Left kidney (tissue), 8 donors: ENCODE data around the gene UTS2. TPM values are rescaled to one million over a fixed set of nuclear protein-coding genes. Genes with fewer than 3 reads are reported as not detected.

ENCODE experiments used
- DNase-seq: peaks from one replicate; pipeline ENCODE4 v3.0.0-alpha.2; 2013
- long read RNA-seq, 8 donors: transcript quantifications; one replicate each; lab custom pipeline, GENCODE V29; 2026
- polyA plus RNA-seq: library from polyadenylated mRNA; unstranded; fragments of 120-200 nt; gene quantifications from one replicate; pipeline ENCODE4 v1.2.1, GENCODE V29; 2013; ENCODE audit not compliant: insufficient read length

The UTS2 gene
- not detected for polyA plus RNA-seq
- long read RNA-seq, donor 1: 0 reads
- long read RNA-seq, donor 2: 0 reads
- long read RNA-seq, donor 3: 0 reads
- long read RNA-seq, donor 4: 0 reads
- long read RNA-seq, donor 5: 0 reads
- long read RNA-seq, donor 6: 0 reads
- long read RNA-seq, donor 7: 0 reads
- long read RNA-seq, donor 8: 0 reads

DNA sequence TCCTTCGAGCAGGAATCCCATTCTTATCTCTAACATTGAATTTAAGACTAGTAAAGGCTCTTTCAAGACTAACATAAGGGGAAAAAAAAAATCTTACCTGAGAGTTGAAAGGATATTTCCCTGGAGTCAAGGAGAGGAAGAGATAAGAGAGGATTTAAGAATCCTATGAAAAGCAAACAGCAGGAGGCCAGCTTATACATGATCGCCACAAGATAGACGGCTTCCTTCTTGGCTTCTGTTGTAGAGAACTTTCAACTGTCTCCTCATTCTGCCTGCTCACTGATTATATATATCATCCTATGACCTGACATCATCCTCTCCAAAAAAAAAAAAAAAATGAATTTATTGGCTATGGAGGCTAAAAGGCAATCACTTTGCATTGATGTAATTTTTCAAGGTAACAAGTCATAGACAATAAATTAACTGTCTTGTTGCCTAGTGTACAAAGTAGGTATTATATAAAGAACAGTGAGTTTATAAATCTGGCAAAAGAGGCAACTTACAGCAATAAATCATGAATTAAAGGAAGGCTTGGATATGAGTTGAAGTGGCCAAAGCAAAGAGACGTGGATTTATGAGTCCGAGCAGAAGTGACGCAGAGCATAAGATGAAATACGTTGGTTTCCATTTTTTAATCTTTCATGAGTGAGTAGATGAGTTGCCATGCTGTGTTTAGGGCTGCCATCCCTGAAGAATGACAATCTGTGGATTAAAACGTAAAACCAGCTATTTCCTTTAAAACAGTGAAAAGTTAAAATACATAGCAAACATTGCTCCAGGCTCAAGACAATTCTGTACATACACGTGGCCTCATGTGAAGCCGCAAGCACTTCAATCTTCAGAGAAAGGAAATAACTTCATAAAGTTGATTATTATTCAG lies at the start of gene UTS2:
Gene UTS2, minus strand, starts transcription at position 262 of the 880 bp plus-strand sequence. Its CDS starts 62 bp downstream, at position 200.
- no peak for DNase-seq

- DNase-seq: no peak
Measured at GRCh38 chr1:7899741-7900140, 46.9 kb upstream of the UTS2 start.

DNA sequence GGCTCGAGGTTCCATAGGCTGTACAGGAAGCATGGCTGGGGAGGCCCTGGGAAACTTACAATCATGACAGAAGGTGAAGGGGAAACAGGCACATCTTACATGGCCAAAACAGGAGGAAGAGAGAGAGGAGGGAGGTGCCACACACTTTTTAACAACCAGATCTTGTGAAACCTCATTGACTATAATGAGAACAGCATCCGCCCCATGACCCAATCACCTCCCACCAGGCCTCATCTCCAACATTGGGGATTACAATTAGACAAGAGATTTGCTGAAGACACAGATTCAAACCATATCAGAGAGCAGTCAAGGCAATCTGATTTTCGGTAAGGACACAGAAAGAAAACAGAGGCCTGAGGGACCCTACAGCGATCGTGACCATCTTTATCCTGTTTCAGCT lies 46.1 kb upstream of the UTS2 start:
- no peak for DNase-seq

- DNase-seq: no peak
Measured at GRCh38 chr1:7896994-7897393, 44.1 kb upstream of the UTS2 start.

GRCh38 chr1:7893529-7894180 lies 40.8 kb upstream of the UTS2 start:
- no peak for DNase-seq

DNA sequence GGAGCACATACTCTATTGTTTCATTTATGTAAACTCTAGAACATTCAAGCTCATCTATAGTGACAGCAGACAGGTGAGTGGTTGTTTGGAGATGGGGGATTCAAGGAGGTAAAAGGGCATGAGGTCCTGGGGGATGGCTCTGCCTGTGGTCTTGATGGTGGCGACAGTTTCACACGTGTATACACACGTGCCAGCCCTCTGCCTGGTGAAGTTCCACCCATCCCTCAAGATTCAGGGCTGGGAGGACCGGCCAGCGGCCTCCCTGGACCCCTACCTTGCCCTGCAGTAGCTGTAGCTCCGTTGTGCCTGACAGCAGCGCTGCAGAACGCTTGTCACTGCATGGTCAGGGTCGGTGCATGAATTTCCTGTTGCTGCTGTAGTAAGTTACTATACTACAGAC lies 38.9 kb upstream of the UTS2 start:
- DNase-seq: no peak

DNA sequence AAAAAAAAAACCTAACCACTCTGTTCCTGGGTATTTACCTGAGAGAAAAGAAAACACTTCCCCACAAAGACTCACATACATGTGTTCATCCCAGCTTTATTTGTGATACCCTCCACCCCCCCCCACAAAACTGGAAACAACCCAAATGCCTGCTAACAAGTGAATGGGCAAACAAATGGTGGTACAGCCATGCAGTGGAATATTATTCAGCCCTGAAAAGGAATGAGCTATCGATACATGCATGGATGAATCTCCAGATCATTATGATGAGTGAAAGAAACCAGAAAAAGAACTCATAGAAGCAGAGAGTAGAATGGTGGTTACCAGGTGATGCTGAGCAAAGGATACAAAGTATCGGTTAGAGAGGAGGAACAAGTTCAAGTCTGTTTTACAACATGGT lies 38.0 kb upstream of the UTS2 start:
- DNase-seq: no peak

GRCh38 chr1:7888248-7889081 lies 35.6 kb upstream of the UTS2 start:
- DNase-seq: no peak

- no peak for DNase-seq
Measured at GRCh38 chr1:7886405-7886745, 33.5 kb upstream of the UTS2 start.

DNA sequence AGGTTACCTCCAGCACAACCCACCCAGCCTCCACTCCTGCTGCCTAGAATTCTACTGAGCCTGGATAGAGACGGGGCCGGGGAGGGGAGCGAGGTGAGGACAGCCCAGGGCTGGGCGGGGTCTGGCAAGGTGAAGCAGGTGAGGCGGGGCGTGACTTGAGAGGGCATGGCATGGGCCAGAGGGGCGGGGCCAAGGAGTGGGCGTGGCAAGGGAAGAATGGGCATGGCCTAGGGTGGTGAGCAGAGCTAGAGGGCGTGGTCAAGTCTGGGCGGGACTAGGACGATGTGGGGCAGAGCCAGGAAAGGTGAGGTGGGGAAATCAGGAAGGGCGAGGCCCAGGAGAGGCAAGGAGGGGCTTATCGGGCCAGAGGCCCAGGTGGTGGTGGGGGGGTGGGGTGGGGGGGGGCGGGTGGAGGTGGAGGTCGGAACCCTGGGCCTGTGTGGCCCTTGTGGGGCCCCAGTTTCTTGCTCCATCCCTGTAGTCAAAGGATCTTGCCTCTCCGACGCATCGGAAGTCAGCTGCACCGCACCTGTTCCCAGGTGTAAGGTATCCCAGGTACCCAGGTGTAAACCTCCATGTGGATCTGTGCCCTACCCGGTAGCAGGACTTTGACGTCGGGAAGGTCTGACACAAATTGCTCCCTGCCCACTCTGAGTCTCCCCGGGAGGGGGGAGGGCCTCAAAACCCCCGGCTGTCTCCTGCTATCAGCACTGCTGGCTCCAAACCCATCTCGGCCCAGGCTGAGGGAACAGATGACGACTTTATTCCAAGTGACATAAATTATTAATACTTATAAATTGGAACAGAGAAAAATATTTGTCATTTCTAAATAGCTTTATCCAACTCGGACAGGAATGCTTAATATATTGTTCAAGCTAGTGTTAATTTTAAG lies 32.9 kb upstream of the UTS2 start:
- DNase-seq: no peak

DNA sequence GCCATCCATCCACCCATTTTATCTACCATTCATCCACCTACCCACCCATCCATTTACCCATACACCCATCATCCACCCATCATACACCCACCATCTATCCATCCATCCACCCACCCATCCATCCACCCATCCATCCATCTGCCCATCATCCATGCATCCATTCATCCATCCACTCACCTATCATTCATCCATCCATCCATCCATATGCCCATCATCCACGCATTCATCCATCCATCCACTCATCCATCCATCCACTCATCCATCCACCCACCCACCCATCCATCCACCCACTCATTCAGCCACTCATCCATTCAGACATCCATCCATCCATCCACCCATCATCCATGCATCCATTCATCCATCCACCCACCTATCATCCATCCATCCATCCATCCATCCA lies 31.9 kb upstream of the UTS2 start:
- DNase-seq: no peak

GRCh38 chr1:7879228-7879627 lies 26.4 kb upstream of the UTS2 start:
- DNase-seq: no peak

GRCh38 chr1:7878027-7878426 lies 25.2 kb upstream of the UTS2 start:
- no peak for DNase-seq

DNA sequence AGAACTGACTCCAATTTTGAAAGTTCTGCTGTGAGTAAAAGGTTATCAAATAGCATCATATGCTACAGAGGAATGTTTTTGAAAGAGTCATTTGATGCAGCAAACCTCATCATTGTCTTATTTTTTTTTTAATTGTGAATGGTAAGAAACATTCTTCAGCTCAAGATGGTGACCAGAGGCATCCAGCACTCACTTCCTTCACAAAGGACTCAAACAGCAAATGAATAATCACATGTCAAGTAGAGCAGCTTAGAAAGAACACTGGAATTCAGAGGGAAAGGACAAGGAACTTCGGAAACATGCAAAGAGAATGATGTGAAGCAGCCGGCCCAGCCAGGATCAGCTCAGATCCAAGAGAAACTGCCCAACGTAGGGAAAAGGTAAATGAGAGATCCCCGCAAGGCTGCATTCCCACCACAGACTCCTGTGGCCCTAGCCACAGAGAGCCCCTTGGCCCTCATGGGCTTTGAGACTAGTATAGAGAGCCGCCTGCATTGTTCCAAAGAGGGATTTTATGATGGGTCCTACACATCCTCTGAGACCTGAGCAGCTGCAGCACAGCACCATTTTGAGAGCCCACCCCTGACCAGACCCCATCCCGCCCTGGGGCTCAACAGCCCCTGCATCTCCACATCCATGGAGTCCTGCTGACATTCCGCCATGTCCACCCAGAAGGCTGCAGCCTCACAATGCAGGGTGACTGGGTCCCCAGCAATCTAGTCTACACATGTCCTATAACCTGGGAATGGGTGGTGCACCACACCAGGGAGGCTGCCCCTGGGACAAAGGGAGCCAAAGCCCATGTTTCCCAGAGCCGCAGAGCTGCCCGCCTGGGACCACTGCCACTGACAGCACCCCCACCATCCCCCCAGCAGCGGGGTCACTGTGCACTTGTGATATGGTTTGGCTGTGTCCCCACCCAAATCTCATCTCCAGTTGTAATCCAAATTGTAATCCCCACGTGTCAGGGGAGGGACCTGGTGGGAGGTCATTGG lies 21.2 kb upstream of the UTS2 start:
- DNase-seq: no peak

GRCh38 chr1:7871136-7871535 lies 18.3 kb upstream of the UTS2 start:
- DNase-seq: no peak

DNA sequence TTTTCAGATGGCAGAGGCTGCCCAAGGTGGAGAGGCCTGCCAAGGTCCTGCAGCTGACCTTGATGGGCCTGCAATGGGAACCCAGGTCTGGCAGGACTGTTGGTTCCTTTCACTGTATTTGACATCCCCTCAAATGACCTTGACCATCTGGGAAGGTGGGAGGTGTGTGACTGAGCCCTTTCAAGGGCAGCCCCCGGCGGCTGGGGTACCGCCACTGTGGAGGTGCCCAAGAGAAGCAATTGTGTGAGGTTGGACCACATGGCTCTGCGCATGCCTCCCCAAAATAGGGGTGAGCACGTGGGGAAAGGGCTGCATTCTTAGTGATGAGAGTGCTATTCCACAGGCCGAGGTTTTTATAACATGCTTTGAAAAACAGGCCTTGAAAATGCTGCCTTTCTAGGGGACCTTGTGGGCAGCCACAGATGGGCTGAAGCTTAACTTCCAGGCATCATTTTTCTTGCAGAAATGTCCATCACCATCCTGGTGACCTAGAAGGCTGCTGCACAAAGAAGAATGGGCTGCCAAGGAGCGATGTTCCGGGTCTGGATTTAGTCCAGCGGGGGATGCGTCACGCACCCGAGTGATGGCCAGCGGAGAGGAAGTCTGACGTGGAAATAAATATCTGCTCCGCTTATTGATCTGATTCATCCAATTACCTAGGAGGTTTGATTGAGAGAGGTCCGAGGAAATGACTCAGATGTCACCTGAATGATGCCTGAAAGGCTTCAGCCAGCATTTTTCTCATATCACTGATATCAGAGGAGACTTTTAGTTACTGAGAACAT lies 16.5 kb upstream of the UTS2 start:
- DNase-seq: no peak

GRCh38 chr1:7868070-7868780 lies 15.4 kb upstream of the UTS2 start:
- no peak for DNase-seq

DNA sequence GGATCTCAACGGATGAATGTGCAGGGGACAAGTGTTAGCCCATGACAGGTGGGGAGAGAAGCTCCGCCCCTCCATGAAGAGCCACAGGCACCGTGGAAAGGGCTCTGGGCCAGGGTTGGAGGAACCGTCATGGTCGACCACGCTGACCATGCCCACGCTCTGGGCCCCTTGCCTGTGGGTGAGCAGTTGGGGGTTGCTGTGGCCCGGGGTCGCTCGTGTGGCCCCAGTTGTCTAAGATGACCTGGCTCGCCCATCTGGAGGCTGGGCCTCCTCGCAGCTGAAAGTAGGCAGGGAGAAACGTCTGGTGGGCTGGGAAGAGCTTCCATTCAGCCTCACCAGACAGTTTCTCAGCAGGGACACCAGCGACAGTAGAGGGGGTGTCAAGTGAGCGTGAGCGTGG lies 13.1 kb upstream of the UTS2 start:
- DNase-seq: no peak
